Parathyroid adenoma (tissue), 2 donors: ENCODE measurements around the gene HCN2.
"Not testable (repeated sequence)": the region's sequence is repeated elsewhere in the genome, so short reads cannot be mapped to it uniquely, and the experiment has no call there.

Source experiments
- H2AFZ ChIP-seq: fragments of 300-600 bp; sonication (generic); one replicate; pipeline ENCODE4 v1.7.0; 2017; ENCODE audit warnings: antibody characterized with exemption, mild to moderate bottlenecking
- H3K27ac ChIP-seq: fragments of 300-600 bp; sonication (generic); one replicate; pipeline ENCODE4 v1.7.0; 2017
- H3K27me3 ChIP-seq: fragments of 300-600 bp; sonication (generic); one replicate; pipeline ENCODE4 v1.7.0; 2017; ENCODE audit warnings: low read length; ENCODE audit not compliant: control insufficient read depth, insufficient read depth
- H3K36me3 ChIP-seq: fragments of 300-600 bp; sonication (generic); one replicate; pipeline ENCODE4 v1.7.0; 2017; ENCODE audit warnings: low read length; ENCODE audit not compliant: control insufficient read depth, insufficient read depth
- H3K4me1 ChIP-seq: fragments of 300-600 bp; sonication (generic); one replicate; pipeline ENCODE4 v1.7.0; 2017; ENCODE audit warnings: control low read depth
- H3K4me2 ChIP-seq: fragments of 300-600 bp; sonication (generic); one replicate; pipeline ENCODE4 v1.7.0; 2017; ENCODE audit warnings: low read length
- H3K4me3 ChIP-seq: fragments of 300-600 bp; sonication (generic); one replicate; pipeline ENCODE4 v1.7.0; 2017; ENCODE audit warnings: low read depth, low read length
- H3K79me2 ChIP-seq: fragments of 300-600 bp; sonication (generic); one replicate; pipeline ENCODE4 v1.7.0; 2017; ENCODE audit warnings: control low read depth
- H3K9ac ChIP-seq: fragments of 300-600 bp; sonication (generic); one replicate; pipeline ENCODE4 v1.7.0; 2017; ENCODE audit warnings: mild to moderate bottlenecking
- H3K9me3 ChIP-seq: fragments of 300-600 bp; sonication (generic); one replicate; pipeline ENCODE4 v1.7.0; 2017; ENCODE audit warnings: low read length; ENCODE audit not compliant: control insufficient read depth
- CTCF ChIP-seq: fragments of 300-600 bp; sonication (generic); IDR thresholded peaks from one replicate; pipeline ENCODE4 v1.7.0; 2017; ENCODE audit warnings: antibody characterized with exemption, mild to moderate bottlenecking
- donor health status: primary hyperparathyroidism.

Gene HCN2

DNA sequence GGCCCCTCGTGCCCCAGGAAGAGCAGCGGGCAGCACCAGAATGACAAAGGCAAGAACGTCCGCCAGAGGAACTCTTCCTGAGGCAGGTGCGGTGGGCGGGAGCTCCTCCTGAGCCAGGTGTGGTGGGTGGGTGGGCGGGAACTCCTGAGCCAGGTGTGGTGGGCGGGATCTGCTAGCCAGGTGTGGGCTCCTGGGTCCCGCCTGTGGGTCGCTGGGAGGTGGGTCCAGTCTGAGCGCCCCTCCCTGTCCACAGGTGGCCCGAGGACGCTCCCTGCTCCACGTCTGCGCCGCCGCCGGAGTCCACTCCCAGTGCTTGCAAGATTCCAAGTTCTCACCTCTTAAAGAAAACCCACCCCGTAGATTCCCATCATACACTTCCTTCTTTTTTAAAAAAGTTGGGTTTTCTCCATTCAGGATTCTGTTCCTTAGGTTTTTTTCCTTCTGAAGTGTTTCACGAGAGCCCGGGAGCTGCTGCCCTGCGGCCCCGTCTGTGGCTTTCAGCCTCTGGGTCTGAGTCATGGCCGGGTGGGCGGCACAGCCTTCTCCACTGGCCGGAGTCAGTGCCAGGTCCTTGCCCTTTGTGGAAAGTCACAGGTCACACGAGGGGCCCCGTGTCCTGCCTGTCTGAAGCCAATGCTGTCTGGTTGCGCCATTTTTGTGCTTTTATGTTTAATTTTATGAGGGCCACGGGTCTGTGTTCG, 7.0 kb upstream of the HCN2 start:
- TF ChIP-seq CTCF: no peak
- Histone ChIP-seq H2AFZ (no peak overlapping the region), H3K79me2 (peaks cover 1% of the 10 kb centered on the region), H3K9ac (no peak overlapping the region), H3K4me1 (no peaks in the 10 kb centered on the region), H3K4me2 (no peak overlapping the region), H3K27me3 (no peaks in the 10 kb centered on the region), H3K27ac (no peak overlapping the region), H3K36me3 (no peaks in the 10 kb centered on the region), H3K9me3 (no peaks in the 10 kb centered on the region), H3K4me3 (no peak overlapping the region)

GRCh38 chr19:583198-583967, 6.3 kb upstream of the HCN2 start:
- Histone ChIP-seq H3K79me2 (no peaks in the 10 kb centered on the region), H3K9me3 (no peaks in the 10 kb centered on the region), H2AFZ (no peak overlapping the region), H3K9ac (no peak overlapping the region), H3K4me2 (no peak overlapping the region), H3K27me3 (peaks cover 2% of the 10 kb centered on the region), H3K4me1 (no peaks in the 10 kb centered on the region), H3K4me3 (no peak overlapping the region), H3K36me3 (no peaks in the 10 kb centered on the region), H3K27ac (no peak overlapping the region)
- TF ChIP-seq CTCF: no peak

DNA sequence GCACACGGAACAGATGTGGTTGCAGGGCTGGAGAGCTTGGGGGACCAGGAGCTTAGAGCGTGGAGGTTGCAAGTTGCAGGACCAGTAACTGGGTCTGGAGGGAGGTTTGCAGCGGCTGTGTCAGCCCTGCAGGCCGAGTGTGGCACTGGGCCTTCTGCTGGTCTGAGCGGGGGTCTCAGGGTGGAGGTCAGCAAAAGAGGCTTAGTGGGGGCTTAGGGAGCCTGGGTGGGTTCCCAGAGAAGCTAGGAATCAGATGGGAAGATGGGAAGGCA, 5.8 kb upstream of the HCN2 start:
- Histone ChIP-seq H3K27ac (no peak overlapping the region), H3K79me2 (no peaks in the 10 kb centered on the region), H3K4me1 (peaks cover 2% of the 10 kb centered on the region), H3K9ac (no peak overlapping the region), H3K4me3 (no peak overlapping the region), H3K27me3 (peaks cover 3% of the 10 kb centered on the region), H3K36me3 (no peaks in the 10 kb centered on the region), H2AFZ (no peak overlapping the region), H3K9me3 (no peaks in the 10 kb centered on the region), H3K4me2 (no peak overlapping the region)
- no peak for TF ChIP-seq CTCF

- peak; percentile 85 for TF ChIP-seq CTCF
- no peak overlapping the region for H2AFZ ChIP-seq
- no peak overlapping the region for H3K27ac ChIP-seq
- peaks cover 6% of the 10 kb centered on the region for H3K4me1 ChIP-seq
- peaks cover 3% of the 10 kb centered on the region for H3K27me3 ChIP-seq
- H3K4me2 ChIP-seq: no peak overlapping the region
- no peaks in the 10 kb centered on the region for H3K9me3 ChIP-seq
- no peaks in the 10 kb centered on the region for H3K36me3 ChIP-seq
- H3K79me2 ChIP-seq: no peaks in the 10 kb centered on the region
- no peak overlapping the region for H3K9ac ChIP-seq
- no peak overlapping the region for H3K4me3 ChIP-seq
Measured at GRCh38 chr19:584240-585001, 5.3 kb upstream of the HCN2 start.

- not testable (repeated sequence) for H3K4me1 ChIP-seq, H3K4me3 ChIP-seq, H3K27me3 ChIP-seq, H3K9ac ChIP-seq, H2AFZ ChIP-seq, H3K36me3 ChIP-seq, H3K9me3 ChIP-seq, H3K27ac ChIP-seq, H3K79me2 ChIP-seq, H3K4me2 ChIP-seq
Measured at GRCh38 chr19:585146-585545, 4.5 kb upstream of the HCN2 start.
